ENCODE data around the gene SYT8.

SYT8 gene

GRCh38 chr11:1847006-1847735 lies 12.4 kb downstream of the SYT8 start:
- Histone ChIP-seq H3K36me3 (ENCODE audit: insufficient read depth, low read length) (no peaks in the 10 kb centered on the region), H3K9me3 (ENCODE audit: low read length) (no peaks in the 10 kb centered on the region), H3K4me1 (ENCODE audit: insufficient read depth, low read length) (no peaks in the 10 kb centered on the region), H2AFZ (ENCODE audit: low read depth, low read length) (no peak overlapping the region), H3K4me3 (ENCODE audit: low read length) (no peak overlapping the region), H3K27me3 (ENCODE audit: insufficient read depth, low read length) (peaks cover 40% of the 10 kb centered on the region)

- Histone ChIP-seq H3K4me1 (ENCODE audit: insufficient read depth, low read length) (no peaks in the 10 kb centered on the region), H2AFZ (ENCODE audit: low read depth, low read length) (no peak overlapping the region), H3K9me3 (ENCODE audit: low read length) (no peaks in the 10 kb centered on the region), H3K27me3 (ENCODE audit: insufficient read depth, low read length) (peaks cover 31% of the 10 kb centered on the region), H3K36me3 (ENCODE audit: insufficient read depth, low read length) (no peaks in the 10 kb centered on the region), H3K4me3 (ENCODE audit: low read length) (no peak overlapping the region)
These were observed 13.3 kb downstream of the SYT8 start for GRCh38 chr11:1847926-1848639.

DNA sequence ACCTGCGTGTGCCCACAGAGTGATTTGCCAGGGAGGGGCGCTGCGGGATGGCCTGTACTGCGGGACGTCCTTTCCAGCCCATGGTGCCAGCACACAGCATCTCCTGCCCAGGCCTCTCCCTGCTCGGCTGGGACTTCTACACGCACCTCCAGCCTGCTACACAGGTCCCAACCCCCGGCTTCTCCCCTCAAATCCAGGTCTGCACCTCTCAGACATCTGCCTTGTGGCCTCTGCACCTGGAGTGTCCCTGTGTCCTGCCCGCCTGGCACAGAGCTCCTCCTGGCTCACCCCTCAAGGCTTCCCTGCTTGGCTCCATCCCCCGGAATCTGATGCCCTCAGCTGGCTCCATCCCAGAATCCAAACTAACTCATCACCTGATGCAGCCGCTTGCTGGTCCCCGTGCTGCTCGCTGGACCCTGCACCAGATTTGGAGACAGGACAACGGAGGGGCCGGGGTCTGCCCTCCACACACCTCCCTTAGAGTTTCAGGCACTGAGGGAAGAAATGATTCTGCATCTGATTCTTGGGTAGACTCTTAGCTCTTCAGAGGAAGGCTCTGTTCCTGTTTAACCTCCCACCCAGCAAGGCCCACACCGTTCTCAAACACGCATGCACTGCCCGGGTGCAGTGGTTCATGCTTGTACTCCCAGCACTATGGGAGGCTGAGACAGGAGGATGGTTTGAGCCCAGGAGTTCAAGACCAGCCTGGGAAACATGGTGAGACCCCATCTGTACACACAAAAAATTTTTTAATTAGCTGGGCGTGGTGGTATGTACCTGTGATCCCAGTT lies 14.0 kb downstream of the SYT8 start:
- Histone ChIP-seq H3K4me1 (ENCODE audit: insufficient read depth, low read length) (no peaks in the 10 kb centered on the region), H2AFZ (ENCODE audit: low read depth, low read length) (no peak overlapping the region), H3K27me3 (ENCODE audit: insufficient read depth, low read length) (peaks cover 25% of the 10 kb centered on the region), H3K36me3 (ENCODE audit: insufficient read depth, low read length) (no peaks in the 10 kb centered on the region), H3K9me3 (ENCODE audit: low read length) (no peaks in the 10 kb centered on the region), H3K4me3 (ENCODE audit: low read length) (no peak overlapping the region)

- Histone ChIP-seq H2AFZ (ENCODE audit: low read depth, low read length) (no peak overlapping the region), H3K4me3 (ENCODE audit: low read length) (no peak overlapping the region), H3K9me3 (ENCODE audit: low read length) (no peaks in the 10 kb centered on the region), H3K4me1 (ENCODE audit: insufficient read depth, low read length) (no peaks in the 10 kb centered on the region), H3K27me3 (ENCODE audit: insufficient read depth, low read length) (peaks cover 3% of the 10 kb centered on the region), H3K36me3 (ENCODE audit: insufficient read depth, low read length) (no peaks in the 10 kb centered on the region)
These were observed 16.8 kb downstream of the SYT8 start for GRCh38 chr11:1851468-1852180.

GRCh38 chr11:1852271-1852876 lies 17.6 kb downstream of the SYT8 start:
- H2AFZ ChIP-seq (ENCODE audit: low read depth, low read length) = no peak overlapping the region
- no peaks in the 10 kb centered on the region for H3K9me3 ChIP-seq (ENCODE audit: low read length)
- H3K27me3 ChIP-seq (ENCODE audit: insufficient read depth, low read length) = no peaks in the 10 kb centered on the region

DNA sequence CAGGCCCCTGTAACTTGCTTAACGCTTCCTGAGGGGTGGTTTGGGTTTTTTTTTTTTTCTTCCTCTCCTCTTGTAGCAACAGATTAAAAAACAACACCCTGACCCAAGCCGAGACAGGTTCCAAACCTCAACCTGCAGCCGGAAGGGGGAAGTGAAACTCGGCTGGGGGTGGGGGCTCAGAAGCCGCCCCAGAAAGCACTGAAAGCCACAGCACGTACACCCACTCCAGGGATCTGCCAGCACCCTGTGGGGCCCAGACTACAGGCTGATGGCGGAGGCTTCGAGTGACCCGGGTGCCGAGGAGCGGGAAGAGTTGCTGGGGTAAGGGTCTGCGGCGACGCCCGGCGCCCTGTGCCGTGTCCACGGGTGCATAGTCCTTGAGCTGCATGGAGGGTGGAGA lies 18.1 kb downstream of the SYT8 start, which contains the start of gene LSP1:
Gene LSP1 (plus strand): TSS at position 208 of the 400 bp plus-strand sequence. CDS start 61 bp downstream, at position 269.
- H3K4me1 ChIP-seq (ENCODE audit: insufficient read depth, low read length) = no peaks in the 10 kb centered on the region
- H3K4me3 ChIP-seq (ENCODE audit: low read length) = no peak within 1 kb of the TSS
- no peaks in the 10 kb centered on the region for H3K27me3 ChIP-seq (ENCODE audit: insufficient read depth, low read length)
- H3K9me3 ChIP-seq (ENCODE audit: low read length) = no peaks in the 10 kb centered on the region
- H3K36me3 ChIP-seq (ENCODE audit: insufficient read depth, low read length) = no peaks in the 10 kb centered on the region
- no peak within 1 kb of the TSS for H2AFZ ChIP-seq (ENCODE audit: low read depth, low read length)

More at GRCh38 chr11:1852271-1852876, 17.6 kb downstream of the SYT8 start:
- Histone ChIP-seq H3K4me3 (ENCODE audit: low read length) (no peak overlapping the region), H3K36me3 (ENCODE audit: insufficient read depth, low read length) (no peaks in the 10 kb centered on the region), H3K4me1 (ENCODE audit: insufficient read depth, low read length) (no peaks in the 10 kb centered on the region)

- H3K4me3 ChIP-seq (ENCODE audit: low read length) = no peak overlapping the region
- no peaks in the 10 kb centered on the region for H3K36me3 ChIP-seq (ENCODE audit: insufficient read depth, low read length)
- H3K4me1 ChIP-seq (ENCODE audit: insufficient read depth, low read length) = no peaks in the 10 kb centered on the region
- no peaks in the 10 kb centered on the region for H3K27me3 ChIP-seq (ENCODE audit: insufficient read depth, low read length)
- H3K9me3 ChIP-seq (ENCODE audit: low read length) = no peaks in the 10 kb centered on the region
- no peak overlapping the region for H2AFZ ChIP-seq (ENCODE audit: low read depth, low read length)
These were observed 18.8 kb downstream of the SYT8 start for GRCh38 chr11:1853376-1854131.

DNA sequence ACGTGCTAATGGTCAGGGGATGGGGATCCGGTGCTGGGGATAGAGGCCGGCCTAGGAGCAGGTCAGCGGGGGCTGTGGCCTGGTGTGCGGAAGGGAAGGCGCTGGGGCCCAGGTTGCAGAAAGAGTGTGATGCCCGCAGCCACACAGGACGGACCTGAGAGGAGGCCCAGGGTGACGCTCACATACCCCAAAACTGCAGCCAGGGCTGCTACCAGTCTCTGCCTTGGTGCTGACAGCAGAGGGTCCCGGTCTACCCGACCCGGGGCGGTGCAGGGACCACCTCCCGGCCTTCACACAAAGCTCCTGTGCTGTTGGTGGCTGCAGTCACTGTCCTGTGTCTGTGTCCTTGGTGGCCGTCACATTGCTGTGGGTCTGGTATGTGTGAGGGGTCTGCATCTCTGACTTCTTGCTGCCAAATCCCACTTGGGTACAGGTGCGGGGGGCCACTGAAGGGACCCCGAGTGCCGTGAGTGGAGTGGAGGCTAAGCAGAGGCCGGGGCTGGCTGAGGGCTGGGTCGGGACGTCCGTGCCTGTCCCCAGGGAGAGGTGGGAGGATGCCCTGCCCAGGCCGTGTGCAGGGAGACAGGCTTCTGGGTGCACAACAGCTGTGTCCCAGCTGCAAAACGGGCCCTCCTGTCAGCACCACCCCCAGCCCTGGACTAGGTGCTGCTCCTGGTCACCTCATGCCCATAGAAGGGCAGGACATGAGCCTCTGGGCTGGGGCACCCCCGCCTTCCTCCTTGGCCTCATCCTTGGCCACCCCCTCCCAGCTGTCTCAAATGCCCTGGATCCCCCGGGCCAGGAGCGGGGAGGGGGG lies 19.6 kb downstream of the SYT8 start:
- Histone ChIP-seq H2AFZ (ENCODE audit: low read depth, low read length) (no peak overlapping the region), H3K36me3 (ENCODE audit: insufficient read depth, low read length) (no peaks in the 10 kb centered on the region), H3K9me3 (ENCODE audit: low read length) (no peaks in the 10 kb centered on the region), H3K4me3 (ENCODE audit: low read length) (no peak overlapping the region), H3K4me1 (ENCODE audit: insufficient read depth, low read length) (no peaks in the 10 kb centered on the region), H3K27me3 (ENCODE audit: insufficient read depth, low read length) (no peaks in the 10 kb centered on the region)

DNA sequence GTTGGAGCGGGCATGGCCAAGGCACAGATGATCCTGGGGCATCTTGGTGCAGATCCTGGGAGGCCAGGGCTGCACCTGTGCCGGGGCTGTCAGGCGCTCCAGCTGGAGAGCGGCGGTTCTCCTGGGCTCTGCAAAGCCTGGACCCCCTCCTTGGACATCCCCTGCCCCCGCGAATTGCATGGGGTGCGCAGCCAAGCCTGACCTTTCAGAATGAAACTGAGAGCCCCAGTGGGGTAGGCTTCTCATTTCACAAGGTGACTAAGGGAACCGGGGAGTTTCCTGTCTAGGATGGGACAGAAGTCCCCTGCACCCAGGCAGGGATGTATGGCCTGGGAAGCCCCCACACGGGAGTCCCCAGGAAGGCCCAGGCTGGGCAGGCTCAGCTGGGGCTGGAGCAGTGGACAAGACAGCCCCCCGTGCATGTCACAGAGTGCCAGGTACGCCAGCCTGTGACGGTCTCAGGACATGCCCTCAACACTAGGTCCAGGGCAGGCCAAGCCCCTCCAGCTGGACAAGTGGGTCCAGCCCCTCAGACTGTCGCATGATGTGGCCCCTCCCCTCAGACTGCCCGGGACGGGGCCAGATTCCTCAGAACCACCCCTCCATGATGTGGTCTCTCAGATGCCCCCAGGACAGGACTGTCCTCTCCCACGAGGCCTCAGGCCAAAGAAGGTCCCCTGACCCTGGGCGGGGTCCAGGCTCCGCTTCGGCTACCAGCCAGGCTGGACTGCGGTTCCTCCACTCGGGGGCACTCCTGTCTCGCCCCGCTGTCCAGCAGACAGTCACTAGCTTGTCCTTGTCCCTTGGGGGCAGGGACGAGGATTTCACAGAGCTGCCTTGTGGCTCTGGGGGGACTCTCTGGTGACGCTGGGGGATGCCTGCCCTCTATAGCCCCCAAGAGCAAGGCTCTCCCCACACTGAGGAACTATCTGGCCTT lies 20.4 kb downstream of the SYT8 start:
- H3K4me1 ChIP-seq (ENCODE audit: insufficient read depth, low read length) = no peaks in the 10 kb centered on the region
- H3K27me3 ChIP-seq (ENCODE audit: insufficient read depth, low read length) = no peaks in the 10 kb centered on the region
- no peak overlapping the region for H2AFZ ChIP-seq (ENCODE audit: low read depth, low read length)
- H3K4me3 ChIP-seq (ENCODE audit: low read length) = no peak overlapping the region
- H3K9me3 ChIP-seq (ENCODE audit: low read length) = no peaks in the 10 kb centered on the region
- H3K36me3 ChIP-seq (ENCODE audit: insufficient read depth, low read length) = no peaks in the 10 kb centered on the region

- Histone ChIP-seq H3K4me3 (ENCODE audit: low read length) (no peak overlapping the region), H3K36me3 (ENCODE audit: insufficient read depth, low read length) (no peaks in the 10 kb centered on the region), H3K9me3 (ENCODE audit: low read length) (no peaks in the 10 kb centered on the region), H3K4me1 (ENCODE audit: insufficient read depth, low read length) (no peaks in the 10 kb centered on the region), H2AFZ (ENCODE audit: low read depth, low read length) (no peak overlapping the region), H3K27me3 (ENCODE audit: insufficient read depth, low read length) (no peaks in the 10 kb centered on the region)
These were observed 21.1 kb downstream of the SYT8 start for GRCh38 chr11:1855886-1856265.

All from neuron (in vitro differentiated cells).